Ovary (tissue), 3 donors: ENCODE data around the gene WWOX.

ENCODE experiments used
- CTCF ChIP-seq, 3 donors: fragments of 450-650 bp in 2 of 3; fragments of 200-600 bp in 1 of 3; IDR thresholded peaks; one replicate each; pipeline versions ENCODE4 v1.5.1 to v1.8.0; 2016 to 2022; ENCODE audit warnings: antibody characterized with exemption in 3 of 3, mild to moderate bottlenecking in 1 of 3
- POLR2A ChIP-seq: fragments of 450-650 bp; IDR thresholded peaks from one replicate; pipeline ENCODE4 v1.6.1; 2017; ENCODE audit warnings: antibody characterized with exemption, mild to moderate bottlenecking, moderate library complexity
- donor health status: DM: no; HTN: no; CAD: no.

- TF ChIP-seq CTCF (IDR thresholded peaks at IDR 0.05): no peak
- no peak for TF ChIP-seq POLR2A
These were observed 996.8 kb downstream of the WWOX start for GRCh38 chr16:79096246-79096645.
